Measurements from ENCODE around the gene GPR161. TPM values are rescaled to one million over a fixed set of nuclear protein-coding genes. Genes with fewer than 3 reads are reported as not detected.
A peak's percentile ranks its signal among the peaks of the same experiment; 100 is the strongest.
"Not testable (repeated sequence)": the region's sequence is repeated elsewhere in the genome, so short reads cannot be mapped to it uniquely, and the experiment has no call there.

GPR161 gene
- total and polyA plus RNA-seq, 2 donors (not counting 1 experiment from before 2014, with no cell fraction given): 0.07 to 0.22 TPM

DNA sequence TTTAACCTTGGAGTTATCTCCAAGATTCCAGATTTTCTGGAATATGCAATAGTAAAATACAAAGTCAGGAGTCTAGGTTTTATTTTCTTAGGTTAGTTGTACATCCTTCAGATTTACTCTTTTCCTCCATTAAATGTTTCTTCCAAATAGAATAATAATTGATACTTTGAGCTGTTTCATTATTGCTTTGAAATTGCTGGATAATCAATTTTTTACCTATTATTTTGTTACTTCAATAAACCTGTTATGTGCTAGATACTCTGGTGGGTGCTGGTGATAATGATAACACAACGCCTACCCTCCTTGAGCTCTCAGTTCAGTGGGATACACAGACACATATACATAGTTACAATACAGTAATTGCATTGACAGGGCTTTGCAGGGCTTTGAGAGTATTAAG is 79.4 kb downstream of the GPR161 start:
- H3K9ac ChIP-seq (ENCODE audit: low read length): no peak overlapping the region
- intact Hi-C loops (cut with micrococcal nuclease): no loop called here
- no peaks in the 10 kb centered on the region for H4K20me1 ChIP-seq (ENCODE audit: control insufficient read depth, insufficient read depth, low read length, poor library complexity, severe bottlenecking)
- H3K79me2 ChIP-seq (ENCODE audit: control insufficient read depth, insufficient read depth, low read length): no peaks in the 10 kb centered on the region
- H2AFZ ChIP-seq (ENCODE audit: insufficient read depth, low read depth, low read length, poor library complexity, severe bottlenecking): no peak overlapping the region
- ATAC-seq (ENCODE audit: low read depth) (no peak), DNase-seq (no peak)
- no CpG with 5 or more reads among the region's 1 CpG for WGBS (ENCODE audit: insufficient coverage)
- Mint-ChIP-seq H3K4me3 (no peak overlapping the region), H3K27ac (no peak overlapping the region), H3K9me3 (ENCODE audit: insufficient read depth) (no peaks in the 10 kb centered on the region), H3K27me3 (no peaks in the 10 kb centered on the region), H3K4me1 (peaks cover 4% of the 10 kb centered on the region)
- H3K4me2 ChIP-seq (replicated peaks; ENCODE audit: low read depth, low read length, poor library complexity, severe bottlenecking): no peak overlapping the region
- H3K4me1 ChIP-seq (ENCODE audit: control insufficient read depth in 2 of 2, insufficient read depth in 2 of 2, low read length in 2 of 2): peaks cover 7% of the 10 kb centered on the region in 2 donors
- H3K4me3 ChIP-seq (ENCODE audit: control extremely low read depth in 1 of 5, extremely low read depth in 1 of 5, insufficient read depth in 1 of 5, low read depth in 2 of 5, low read length in 4 of 5): no peak overlapping the region
- H3K27me3 ChIP-seq (replicated peaks in 1 of 4; ENCODE audit: control extremely low read depth in 1 of 4, control insufficient read depth in 3 of 4, insufficient read depth in 4 of 4, low read length in 3 of 4): no peaks in the 10 kb centered on the region
- H3K9me3 ChIP-seq (ENCODE audit: control extremely low read depth in 1 of 3, control insufficient read depth in 2 of 3, insufficient read depth in 1 of 3, low read length in 2 of 3): no peaks in the 10 kb centered on the region
- POLR2A ChIA-PET: no interaction called here
- CTCF ChIA-PET: interaction anchor here (1.2 kb wide), 1 partner anchor 25 kb away, joined by 4 read pairs; no protein-coding TSS in a partner anchor
- peaks cover 0 to 4% of the 10 kb centered on the region in 2 experiments for H3K36me3 ChIP-seq (replicated peaks in 1 of 2; ENCODE audit: control extremely low read depth in 1 of 2, control insufficient read depth in 1 of 2, extremely low read depth in 1 of 2, insufficient read depth in 2 of 2, low read length in 1 of 2)
- H3K27ac ChIP-seq (ENCODE audit: low read length in 2 of 2): no peak overlapping the region
- TF ChIP-seq, protein P1, sequence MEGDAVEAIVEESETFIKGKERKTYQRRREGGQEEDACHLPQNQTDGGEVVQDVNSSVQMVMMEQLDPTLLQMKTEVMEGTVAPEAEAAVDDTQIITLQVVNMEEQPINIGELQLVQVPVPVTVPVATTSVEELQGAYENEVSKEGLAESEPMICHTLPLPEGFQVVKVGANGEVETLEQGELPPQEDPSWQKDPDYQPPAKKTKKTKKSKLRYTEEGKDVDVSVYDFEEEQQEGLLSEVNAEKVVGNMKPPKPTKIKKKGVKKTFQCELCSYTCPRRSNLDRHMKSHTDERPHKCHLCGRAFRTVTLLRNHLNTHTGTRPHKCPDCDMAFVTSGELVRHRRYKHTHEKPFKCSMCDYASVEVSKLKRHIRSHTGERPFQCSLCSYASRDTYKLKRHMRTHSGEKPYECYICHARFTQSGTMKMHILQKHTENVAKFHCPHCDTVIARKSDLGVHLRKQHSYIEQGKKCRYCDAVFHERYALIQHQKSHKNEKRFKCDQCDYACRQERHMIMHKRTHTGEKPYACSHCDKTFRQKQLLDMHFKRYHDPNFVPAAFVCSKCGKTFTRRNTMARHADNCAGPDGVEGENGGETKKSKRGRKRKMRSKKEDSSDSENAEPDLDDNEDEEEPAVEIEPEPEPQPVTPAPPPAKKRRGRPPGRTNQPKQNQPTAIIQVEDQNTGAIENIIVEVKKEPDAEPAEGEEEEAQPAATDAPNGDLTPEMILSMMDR (IDR thresholded peaks at IDR 0.05): no peak
- no peak for TF ChIP-seq EZH2 (IDR thresholded peaks at IDR 0.05; ENCODE audit: borderline replicate concordance, insufficient read depth, low read depth, low read length, poor library complexity, severe bottlenecking)

GRCh38 chr1:168056152-168056551 is 80.6 kb downstream of the GPR161 start:
- CTCF ChIA-PET; H3K4me1 Mint-ChIP-seq; H3K27me3 Mint-ChIP-seq; H3K4me2 ChIP-seq (replicated peaks; ENCODE audit: low read depth, low read length, poor library complexity, severe bottlenecking); H3K27ac ChIP-seq (ENCODE audit: low read length in 2 of 2); H3K9ac ChIP-seq (ENCODE audit: low read length); H3K4me3 Mint-ChIP-seq; H3K4me1 ChIP-seq (ENCODE audit: control insufficient read depth in 2 of 2, insufficient read depth in 2 of 2, low read length in 2 of 2); intact Hi-C loops (cut with micrococcal nuclease); H3K36me3 ChIP-seq (replicated peaks in 1 of 2; ENCODE audit: control extremely low read depth in 1 of 2, control insufficient read depth in 1 of 2, extremely low read depth in 1 of 2, insufficient read depth in 2 of 2, low read length in 1 of 2); H3K79me2 ChIP-seq (ENCODE audit: control insufficient read depth, insufficient read depth, low read length); H3K27me3 ChIP-seq (replicated peaks in 1 of 4; ENCODE audit: control extremely low read depth in 1 of 4, control insufficient read depth in 3 of 4, insufficient read depth in 4 of 4, low read length in 3 of 4); H3K9me3 Mint-ChIP-seq (ENCODE audit: insufficient read depth); DNase-seq; H3K27ac Mint-ChIP-seq; POLR2A ChIA-PET; H3K4me3 ChIP-seq (ENCODE audit: control extremely low read depth in 1 of 5, extremely low read depth in 1 of 5, insufficient read depth in 1 of 5, low read depth in 2 of 5, low read length in 4 of 5); H2AFZ ChIP-seq (ENCODE audit: insufficient read depth, low read depth, low read length, poor library complexity, severe bottlenecking); H3K9me3 ChIP-seq (ENCODE audit: control extremely low read depth in 1 of 3, control insufficient read depth in 2 of 3, insufficient read depth in 1 of 3, low read length in 2 of 3); H4K20me1 ChIP-seq (ENCODE audit: control insufficient read depth, insufficient read depth, low read length, poor library complexity, severe bottlenecking): not testable (repeated sequence)
- peak; percentile 57 for ATAC-seq (ENCODE audit: low read depth)
- WGBS (ENCODE audit: insufficient coverage): 77% methylated on average over 4 of the region's 35 CpGs
